ENCODE data around the gene NENF. TPM values are rescaled to one million over a fixed set of nuclear protein-coding genes. Genes with fewer than 3 reads are reported as not detected.
A peak's percentile ranks its signal among the peaks of the same experiment; 100 is the strongest.

Gene NENF
- total RNA-seq, 1 experiment from 2014 or later, result 72.4 TPM

DNA sequence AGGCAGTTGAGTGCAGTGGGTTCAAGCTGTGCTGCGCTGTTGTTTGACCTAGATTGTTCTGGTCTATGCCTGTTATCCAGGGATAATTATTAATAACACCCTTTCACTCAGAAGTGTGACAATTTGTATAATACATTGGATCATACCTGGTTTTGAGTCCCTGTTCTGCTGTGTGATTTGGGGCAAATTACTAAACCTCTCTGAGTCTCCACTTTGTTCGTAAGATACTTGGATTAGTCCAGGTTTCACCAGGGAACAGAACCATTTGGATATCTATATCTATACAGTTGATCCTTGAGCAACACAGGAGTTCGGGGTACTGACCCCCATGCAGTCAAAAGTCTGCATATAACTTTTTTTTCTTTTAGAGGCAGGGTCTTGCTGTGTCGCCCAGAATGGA is 2.3 kb downstream of the NENF start:
- TF ChIP-seq TCF7L2 (IDR thresholded peaks at IDR 0.05; ENCODE audit: low read depth, low read length) (no peak), POLR2AphosphoS5 (IDR thresholded peaks at IDR 0.05; ENCODE audit: low read depth, low read length) (no peak), REST (IDR thresholded peaks at IDR 0.05; ENCODE audit: insufficient read depth in 1 of 2, low read depth in 2 of 2, low read length in 1 of 2) (no peak), CTCF (IDR thresholded peaks at IDR 0.05) (no peak)
- H3K36me3 ChIP-seq (ENCODE audit: control insufficient read depth, insufficient read depth, low read length), result no peaks in the 10 kb centered on the region; the same call in 1 of the 2 replicates
- TSS peak; percentile 59 for BruUV-seq (replicated peaks)
- H3K4me1 ChIP-seq (ENCODE audit: control insufficient read depth, insufficient read depth, low read length), result peaks cover 3% of the 10 kb centered on the region; the same call in 1 of the 2 replicates
- POLR2A ChIA-PET, result no interaction called here
- no peaks in the 10 kb centered on the region for H3K27me3 ChIP-seq (ENCODE audit: control insufficient read depth, insufficient read depth, low read length)
- in situ Hi-C loops (cut with HindIII; ENCODE audit: low pct_unique_long_range_greater_than_20kb, low sequenced_read_pairs), result no loop called here
- no peaks in the 10 kb centered on the region for H3K9me3 ChIP-seq (ENCODE audit: control insufficient read depth, insufficient read depth, low read depth, low read length)
- DNase-seq (ENCODE audit: low read depth, low spot score) (no peak), ATAC-seq (no peak)
- intact Hi-C loops (cut with micrococcal nuclease; ENCODE audit: unreplicated experiment), result no loop called here
- CTCF ChIA-PET, result no interaction called here
- no peak overlapping the region for H3K4me3 ChIP-seq (ENCODE audit: low read depth in 2 of 2, low read length in 2 of 2)
- H3K27ac ChIP-seq (ENCODE audit: low read length), result no peak overlapping the region

- ChIA-PET CTCF (no interaction called here), POLR2A (interaction anchor here (0.6 kb wide), 1 partner anchor 19 kb away, joined by 3 read pairs; no protein-coding TSS in a partner anchor)
- H3K27ac ChIP-seq (ENCODE audit: low read length), result no peak overlapping the region
Measured at GRCh38 chr1:212437179-212437798, 4.6 kb downstream of the NENF start.

More at GRCh38 chr1:212437179-212437798, 4.6 kb downstream of the NENF start:
- DNase-seq (ENCODE audit: low read depth, low spot score) (no peak), ATAC-seq (no peak)
- Histone ChIP-seq H3K4me3 (ENCODE audit: low read depth in 2 of 2, low read length in 2 of 2) (no peak overlapping the region), H3K27me3 (ENCODE audit: control insufficient read depth, insufficient read depth, low read length) (no peaks in the 10 kb centered on the region), H3K36me3 (ENCODE audit: control insufficient read depth, insufficient read depth, low read length) (no peaks in the 10 kb centered on the region; the same call in 1 of the 2 replicates), H3K4me1 (ENCODE audit: control insufficient read depth, insufficient read depth, low read length) (peaks cover 3% of the 10 kb centered on the region; the same call in 1 of the 2 replicates), H3K9me3 (ENCODE audit: control insufficient read depth, insufficient read depth, low read depth, low read length) (no peaks in the 10 kb centered on the region)
- in situ Hi-C loops (cut with HindIII; ENCODE audit: low pct_unique_long_range_greater_than_20kb, low sequenced_read_pairs), result no loop called here
- intact Hi-C loops (cut with micrococcal nuclease; ENCODE audit: unreplicated experiment), result no loop called here
- no peak for TF ChIP-seq TCF7L2 (IDR thresholded peaks at IDR 0.05; ENCODE audit: low read depth, low read length)
- no peak for TF ChIP-seq POLR2AphosphoS5 (IDR thresholded peaks at IDR 0.05; ENCODE audit: low read depth, low read length)
- TF ChIP-seq SIN3A (IDR thresholded peaks at IDR 0.05; ENCODE audit: borderline replicate concordance, insufficient read depth, low read depth, low read length), result no peak
- TF ChIP-seq REST (IDR thresholded peaks at IDR 0.05; ENCODE audit: insufficient read depth in 1 of 2, low read depth in 2 of 2, low read length in 1 of 2), result no peak
- no peak for TF ChIP-seq CTCF (IDR thresholded peaks at IDR 0.05)
- BruUV-seq (replicated peaks), result no TSS peak
